ENCODE measurements around the gene RBKS. TPM values are rescaled to one million over a fixed set of nuclear protein-coding genes. Genes with fewer than 3 reads are reported as not detected.

Gene RBKS
- total and polyA plus RNA-seq, 2 donors (not counting 1 experiment from before 2014, with no cell fraction given): 1.3 to 2.6 TPM

- no peak overlapping the region for H2AFZ ChIP-seq (ENCODE audit: low read length)
- no peaks in the 10 kb centered on the region for H4K20me1 ChIP-seq (ENCODE audit: control insufficient read depth, extremely low read depth, insufficient read depth, low read length)
- no peaks in the 10 kb centered on the region for H3K27me3 ChIP-seq (ENCODE audit: control insufficient read depth, insufficient read depth, low read length)
- no peaks in the 10 kb centered on the region for H3K79me2 ChIP-seq (ENCODE audit: control insufficient read depth, insufficient read depth, low read length)
- no peak overlapping the region for H3K4me3 ChIP-seq (replicated peaks in 1 of 4; ENCODE audit: control extremely low read depth in 1 of 4, insufficient read depth in 1 of 4, low read depth in 3 of 4, low read length in 4 of 4)
- H3K9ac ChIP-seq (ENCODE audit: insufficient read depth, low read length): no peak overlapping the region
- no peaks in the 10 kb centered on the region for H3K9me3 ChIP-seq (ENCODE audit: control insufficient read depth, insufficient read depth, low read depth, low read length)
- TF ChIP-seq EZH2 (IDR thresholded peaks at IDR 0.05; ENCODE audit: low read length, missing control alignments) (no peak), CTCF (conservative IDR thresholded peaks at IDR 0.05 in 1 of 2, IDR thresholded peaks at IDR 0.05 in 1 of 2; ENCODE audit: low read depth in 1 of 2, low read length in 2 of 2) (no peak)
- DNase-seq (ENCODE audit: low read depth in 2 of 2): no peak
- H3K36me3 ChIP-seq (ENCODE audit: control insufficient read depth, insufficient read depth, low read length): no peaks in the 10 kb centered on the region
- no peak overlapping the region for H3K27ac ChIP-seq (ENCODE audit: insufficient read depth, low read length)
- no peaks in the 10 kb centered on the region for H3K4me1 ChIP-seq (ENCODE audit: control insufficient read depth, extremely low read depth, insufficient read depth, low read length)
- H3K4me2 ChIP-seq (ENCODE audit: extremely low read depth, insufficient read depth, low read length): no peak overlapping the region
These were observed 147.6 kb downstream of the RBKS start for GRCh38 chr2:27742571-27742970.

- no peaks in the 10 kb centered on the region for H3K4me1 ChIP-seq (ENCODE audit: control insufficient read depth, extremely low read depth, insufficient read depth, low read length)
- H3K9ac ChIP-seq (ENCODE audit: insufficient read depth, low read length): no peak overlapping the region
- DNase-seq (ENCODE audit: low read depth in 2 of 2): no peak
- no peaks in the 10 kb centered on the region for H3K9me3 ChIP-seq (ENCODE audit: control insufficient read depth, insufficient read depth, low read depth, low read length)
- H4K20me1 ChIP-seq (ENCODE audit: control insufficient read depth, extremely low read depth, insufficient read depth, low read length): no peaks in the 10 kb centered on the region
- no peak overlapping the region for H3K27ac ChIP-seq (ENCODE audit: insufficient read depth, low read length)
- no peaks in the 10 kb centered on the region for H3K79me2 ChIP-seq (ENCODE audit: control insufficient read depth, insufficient read depth, low read length)
- H3K27me3 ChIP-seq (ENCODE audit: control insufficient read depth, insufficient read depth, low read length): no peaks in the 10 kb centered on the region
- TF ChIP-seq CTCF (conservative IDR thresholded peaks at IDR 0.05 in 1 of 2, IDR thresholded peaks at IDR 0.05 in 1 of 2; ENCODE audit: low read depth in 1 of 2, low read length in 2 of 2) (no peak), EZH2 (IDR thresholded peaks at IDR 0.05; ENCODE audit: low read length, missing control alignments) (no peak)
- no peak overlapping the region for H3K4me3 ChIP-seq (replicated peaks in 1 of 4; ENCODE audit: control extremely low read depth in 1 of 4, insufficient read depth in 1 of 4, low read depth in 3 of 4, low read length in 4 of 4)
- H3K36me3 ChIP-seq (ENCODE audit: control insufficient read depth, insufficient read depth, low read length): no peaks in the 10 kb centered on the region
- no peak overlapping the region for H3K4me2 ChIP-seq (ENCODE audit: extremely low read depth, insufficient read depth, low read length)
- no peak overlapping the region for H2AFZ ChIP-seq (ENCODE audit: low read length)
These were observed 148.5 kb downstream of the RBKS start for GRCh38 chr2:27741673-27742072.

- H3K27me3 ChIP-seq (ENCODE audit: control insufficient read depth, insufficient read depth, low read length): no peaks in the 10 kb centered on the region
- H3K36me3 ChIP-seq (ENCODE audit: control insufficient read depth, insufficient read depth, low read length): no peaks in the 10 kb centered on the region
- TF ChIP-seq EZH2 (IDR thresholded peaks at IDR 0.05; ENCODE audit: low read length, missing control alignments) (no peak), CTCF (conservative IDR thresholded peaks at IDR 0.05 in 1 of 2, IDR thresholded peaks at IDR 0.05 in 1 of 2; ENCODE audit: low read depth in 1 of 2, low read length in 2 of 2) (no peak)
- H3K27ac ChIP-seq (ENCODE audit: insufficient read depth, low read length): no peak overlapping the region
- H3K79me2 ChIP-seq (ENCODE audit: control insufficient read depth, insufficient read depth, low read length): no peaks in the 10 kb centered on the region
- H3K4me2 ChIP-seq (ENCODE audit: extremely low read depth, insufficient read depth, low read length): no peak overlapping the region
- no peak overlapping the region for H3K9ac ChIP-seq (ENCODE audit: insufficient read depth, low read length)
- H3K4me1 ChIP-seq (ENCODE audit: control insufficient read depth, extremely low read depth, insufficient read depth, low read length): peaks cover 3% of the 10 kb centered on the region
- no peak overlapping the region for H3K4me3 ChIP-seq (replicated peaks in 1 of 4; ENCODE audit: control extremely low read depth in 1 of 4, insufficient read depth in 1 of 4, low read depth in 3 of 4, low read length in 4 of 4)
- no peaks in the 10 kb centered on the region for H3K9me3 ChIP-seq (ENCODE audit: control insufficient read depth, insufficient read depth, low read depth, low read length)
- no peak overlapping the region for H2AFZ ChIP-seq (ENCODE audit: low read length)
- no peak for DNase-seq (ENCODE audit: low read depth in 2 of 2)
- H4K20me1 ChIP-seq (ENCODE audit: control insufficient read depth, extremely low read depth, insufficient read depth, low read length): no peaks in the 10 kb centered on the region
These were observed 151.2 kb downstream of the RBKS start for GRCh38 chr2:27739058-27739373.
